PC-3 (cell line): Measurements from ENCODE around the gene LNX2. TPM values are rescaled to one million over a fixed set of nuclear protein-coding genes. Genes with fewer than 3 reads are reported as not detected.

Source experiments
- ATAC-seq: fragments of 200-7000 bp; cut with Tn5 transposase; 2 replicates; pipeline ENCODE4 v1.9.1; 2020; ENCODE audit warnings: mild to moderate bottlenecking, moderate library complexity
- BruUV-seq: library from RNA; stranded (reverse); fragments of 400-500 nt; replicated peaks from 2 replicates; lab custom pipeline; 2021; lab: Mats Ljungman, UMichigan
- CTCF ChIA-PET: fragments of 300-600 bp; sonication (Branson Sonifier 250); formaldehyde crosslinking; loops from one replicate; lab custom pipeline; 2022; ENCODE audit warnings: antibody characterized with exemption; lab: Charles Lee
- POLR2A ChIA-PET: fragments of 300-600 bp; sonication (Branson Sonifier 250); formaldehyde crosslinking; loops from one replicate; lab custom pipeline; 2022; ENCODE audit warnings: antibody characterized with exemption; ENCODE audit not compliant: unreplicated experiment; lab: Charles Lee
- DNase-seq: peaks from one replicate; pipeline ENCODE4 v3.0.0-alpha.2; 2015
- H2AFZ ChIP-seq: fragments of 300-600 bp; sonication (generic); 2 replicates; pipeline ENCODE4 v1.6.0; 2016; ENCODE audit warnings: antibody characterized with exemption, low read length
- H3F3A ChIP-seq: fragments of 300-600 bp; sonication (generic); one replicate; pipeline ENCODE4 v1.6.0; 2017; ENCODE audit warnings: antibody characterized with exemption, low read length, control low read depth, mild to moderate bottlenecking; ENCODE audit not compliant: unreplicated experiment
- H3K27ac ChIP-seq: fragments of 300-600 bp; sonication (generic); 2 replicates; pipeline ENCODE4 v1.5.1; 2016; ENCODE audit warnings: mild to moderate bottlenecking, low read length
- H3K27me3 ChIP-seq: fragments of 300-600 bp; sonication (generic); 2 replicates; pipeline ENCODE4 v1.6.1; 2016; ENCODE audit warnings: low read length, mixed read lengths
- H3K36me3 ChIP-seq: fragments of 300-600 bp; sonication (generic); 2 replicates; pipeline ENCODE4 v1.6.1; 2016; ENCODE audit warnings: low read depth, mixed run types, low read length, mixed read lengths
- H3K4me1 ChIP-seq: fragments of 300-600 bp; sonication (generic); 2 replicates; pipeline ENCODE4 v1.5.1; 2016; ENCODE audit warnings: low read length; ENCODE audit not compliant: insufficient read depth
- H3K4me2 ChIP-seq: fragments of 300-600 bp; sonication (generic); 2 replicates; pipeline ENCODE4 v1.6.0; 2016; ENCODE audit warnings: low read length
- H3K4me3 ChIP-seq: fragments of 300-600 bp; sonication (generic); 2 replicates; pipeline ENCODE4 v1.5.1; 2016; ENCODE audit warnings: mild to moderate bottlenecking, low read length, mixed read lengths
- H3K79me2 ChIP-seq: fragments of 300-600 bp; sonication (generic); 2 replicates; pipeline ENCODE4 v1.6.1; 2017; ENCODE audit warnings: low read length, mixed read lengths
- H3K9ac ChIP-seq: fragments of 300-600 bp; sonication (generic); 2 replicates; pipeline ENCODE4 v1.6.0; 2016; ENCODE audit warnings: mild to moderate bottlenecking, low read length
- H3K9me2 ChIP-seq: fragments of 300-600 bp; sonication (generic); replicated peaks from 2 replicates; pipeline ENCODE4 v1.6.1; 2016; ENCODE audit warnings: mixed run types, low read length, mixed read lengths
- H3K9me3 ChIP-seq: fragments of 300-600 bp; sonication (generic); 2 replicates; pipeline ENCODE4 v1.6.1; 2016; ENCODE audit warnings: low read length, mixed read lengths
- H4K20me1 ChIP-seq: fragments of 300-600 bp; sonication (generic); 2 replicates; pipeline ENCODE4 v1.6.1; 2016; ENCODE audit warnings: low read length, mixed read lengths
- CTCF ChIP-seq: fragments of 300-600 bp; sonication (generic); conservative IDR thresholded peaks from 2 replicates; pipeline ENCODE4 v1.5.1; 2017; ENCODE audit warnings: antibody characterized with exemption, low read depth, mild to moderate bottlenecking, low read length
- EZH2 ChIP-seq: fragments of 300-600 bp; sonication (generic); IDR thresholded peaks from one replicate; pipeline ENCODE4 v1.6.1; 2017; ENCODE audit warnings: antibody characterized with exemption, mild to moderate bottlenecking, low read length; ENCODE audit not compliant: unreplicated experiment
- EZH2phosphoT487 ChIP-seq: fragments of 300-600 bp; sonication (generic); IDR thresholded peaks from 2 replicates; pipeline ENCODE4 v1.6.1; 2018; ENCODE audit warnings: mild to moderate bottlenecking, antibody characterized with exemption, low read length, borderline replicate concordance
- intact Hi-C: fragments of 100-400 bp; cut with micrococcal nuclease; formaldehyde crosslinking; loops from 2 replicates; pipeline ENCODE4 v1.9.0; 2023
- total RNA-seq: library from RNA; depleted of rRNA; stranded (reverse); fragments of >200 nt; gene quantifications from 2 replicates; pipeline ENCODE4 v1.2.3, GENCODE V29; 2014

Gene LNX2
- total RNA-seq, 1 experiment from 2014 or later = 6.0 TPM

DNA sequence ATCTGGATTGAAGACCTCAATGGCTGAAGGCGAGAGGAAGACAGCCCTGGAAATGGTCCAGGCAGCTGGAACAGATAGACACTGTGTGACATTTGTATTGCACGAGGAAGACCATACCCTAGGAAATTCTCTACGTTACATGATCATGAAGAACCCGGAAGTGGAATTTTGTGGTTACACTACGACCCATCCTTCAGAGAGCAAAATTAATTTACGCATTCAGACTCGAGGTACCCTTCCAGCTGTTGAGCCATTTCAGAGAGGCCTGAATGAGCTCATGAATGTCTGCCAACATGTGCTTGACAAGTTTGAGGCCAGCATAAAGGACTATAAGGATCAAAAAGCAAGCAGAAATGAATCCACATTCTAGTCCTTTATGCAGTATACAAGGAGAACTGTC is 2.6 kb upstream of the LNX2 start:
- TF ChIP-seq CTCF = no peak
- no peaks in the 10 kb centered on the region for H3F3A ChIP-seq
- peak overlapping the region; percentile 94 for H3K4me3 ChIP-seq
- ChIA-PET POLR2A (no interaction called here), CTCF (no interaction called here)
- H3K9ac ChIP-seq = peak overlapping the region; percentile 93; the same call in 1 of the 2 replicates
- no peak for ATAC-seq
- peak overlapping the region; percentile 96 for H3K4me2 ChIP-seq
- H3K9me3 ChIP-seq = no peaks in the 10 kb centered on the region
- TSS peak; percentile 52 for BruUV-seq
- H4K20me1 ChIP-seq = peaks cover 42% of the 10 kb centered on the region
- intact Hi-C loops = loop anchor here (2.0 to 5.0 kb wide), 2 partner anchors 34 to 204 kb away; no protein-coding TSS in a partner anchor
- no peak overlapping the region for H3K27ac ChIP-seq
- no peaks in the 10 kb centered on the region for H3K9me2 ChIP-seq
- DNase-seq = no peak
- H3K27me3 ChIP-seq = no peaks in the 10 kb centered on the region
- peaks cover 16% of the 10 kb centered on the region; the same call in 1 of the 2 replicates for H3K36me3 ChIP-seq
- H3K79me2 ChIP-seq = peaks cover 72% of the 10 kb centered on the region
- no peak overlapping the region for H2AFZ ChIP-seq
- H3K4me1 ChIP-seq = peaks cover 29% of the 10 kb centered on the region

DNA sequence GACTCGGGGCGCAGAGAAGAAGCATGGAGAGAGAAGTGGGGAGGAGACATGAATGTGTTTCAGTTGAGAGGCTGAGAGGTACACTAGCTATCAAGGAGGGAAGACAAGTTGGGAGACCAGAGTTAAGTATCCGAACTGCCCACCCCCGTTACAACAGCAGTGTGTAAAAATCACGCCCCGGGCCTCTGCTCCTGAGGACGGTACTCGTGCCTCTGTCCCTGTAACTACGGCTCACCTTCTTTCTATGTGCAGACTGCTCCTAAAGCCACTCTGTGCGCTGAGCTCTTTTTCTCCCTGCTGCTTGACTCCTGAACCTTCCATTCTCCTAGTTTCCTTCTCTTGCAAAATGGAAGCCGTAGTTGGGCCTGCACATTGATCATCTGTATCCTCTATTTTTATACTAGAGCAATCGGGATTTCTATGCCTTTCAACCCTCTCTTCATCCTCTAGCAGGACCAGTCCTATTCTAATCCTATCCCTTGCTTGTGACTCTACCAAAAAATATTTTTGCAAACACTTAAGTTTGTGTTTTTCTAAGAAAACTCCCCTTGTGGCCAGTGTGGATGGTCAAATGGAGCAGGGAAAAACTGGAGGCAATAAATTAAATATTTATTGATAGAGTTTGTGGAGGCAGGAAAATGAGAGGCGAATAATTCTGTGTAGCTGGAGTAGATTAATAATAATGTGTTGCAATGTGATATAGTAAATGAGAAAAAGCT is 1.9 kb upstream of the LNX2 start:
- no peaks in the 10 kb centered on the region for H3K9me3 ChIP-seq
- TF ChIP-seq CTCF (peak; percentile 44; the same call in 1 of the 2 replicates), EZH2 (no peak), EZH2phosphoT487 (no peak)
- no peaks in the 10 kb centered on the region for H3F3A ChIP-seq
- peaks cover 48% of the 10 kb centered on the region for H4K20me1 ChIP-seq
- H3K27ac ChIP-seq = peak overlapping the region; percentile 37
- ATAC-seq (no peak), DNase-seq (peak; percentile 5)
- peak overlapping the region; percentile 94 for H3K4me3 ChIP-seq
- H3K9ac ChIP-seq = peak overlapping the region; percentile 93
- H2AFZ ChIP-seq = peak overlapping the region; percentile 83
- CTCF ChIA-PET = interaction anchor here (1.0 kb wide), 1 partner anchor 89 kb away, joined by 3 read pairs; no protein-coding TSS in a partner anchor
- POLR2A ChIA-PET = no interaction called here
- no peaks in the 10 kb centered on the region for H3K27me3 ChIP-seq
- H3K9me2 ChIP-seq = no peaks in the 10 kb centered on the region
- peaks cover 35% of the 10 kb centered on the region for H3K4me1 ChIP-seq
- H3K4me2 ChIP-seq = peak overlapping the region; percentile 96
- H3K79me2 ChIP-seq = peaks cover 77% of the 10 kb centered on the region
- H3K36me3 ChIP-seq = peaks cover 16% of the 10 kb centered on the region; the same call in 1 of the 2 replicates
- intact Hi-C loops = loop anchor here (2.0 to 5.0 kb wide), 2 partner anchors 35 to 205 kb away; no protein-coding TSS in a partner anchor
- no TSS peak for BruUV-seq
